Esophagus squamous epithelium (tissue), 4 donors: Measurements from ENCODE around the gene BICC1.

Source experiments
- CTCF ChIP-seq, 6 experiments: fragments of 450-650 bp in 4 of 6; fragments of 200-600 bp in 2 of 6; sonication (generic) in 2 of 6; IDR thresholded peaks; one replicate each; pipeline ENCODE4 v1.5.1; 2016 to 2019; ENCODE audit warnings: antibody characterized with exemption in 6 of 6, mild to moderate bottlenecking in 4 of 6, moderate library complexity in 4 of 6
- POLR2A ChIP-seq, 4 donors: fragments of 450-650 bp; IDR thresholded peaks; one replicate each; pipeline ENCODE4 v1.6.1; 2017; ENCODE audit warnings: antibody characterized with exemption in 4 of 4, mild to moderate bottlenecking in 4 of 4, moderate library complexity in 3 of 4

GRCh38 chr10:58577437-58577777, 64.7 kb downstream of the BICC1 start:
- TF ChIP-seq CTCF (IDR thresholded peaks at IDR 0.05) (no peak), POLR2A (IDR thresholded peaks at IDR 0.05) (no peak)
